GM23338 (cell line): ENCODE measurements around the gene NCR3LG1.

Experiments used
- CREB1 ChIP-seq: fragments of 250-450 bp; sonication (Bioruptor Pico); IDR thresholded peaks from 2 replicates; pipeline ENCODE4 v1.5.0; 2020; ENCODE audit warnings: low read depth, mild to moderate bottlenecking, moderate library complexity
- EZH2 ChIP-seq: fragments of 200-600 bp; sonication (generic); IDR thresholded peaks from one replicate; pipeline ENCODE4 v1.8.0; 2017; ENCODE audit warnings: antibody characterized with exemption, mild to moderate bottlenecking, low read depth; ENCODE audit not compliant: unreplicated experiment
- EZH2phosphoT487 ChIP-seq: fragments of 200-600 bp; sonication (generic); IDR thresholded peaks from one replicate; pipeline ENCODE4 v1.8.1; 2018; ENCODE audit warnings: antibody characterized with exemption; ENCODE audit not compliant: unreplicated experiment
- JUNB ChIP-seq: IDR thresholded peaks from one replicate; pipeline ENCODE4 v1.6.1; 2016; ENCODE audit warnings: antibody characterized with exemption; ENCODE audit not compliant: unreplicated experiment
- NANOG ChIP-seq: IDR thresholded peaks from 2 replicates; pipeline ENCODE4 v1.6.1; 2016; ENCODE audit warnings: antibody characterized with exemption, borderline replicate concordance
- POLR2AphosphoS5 ChIP-seq: IDR thresholded peaks from 2 replicates; pipeline ENCODE4 v1.6.1; 2016; ENCODE audit warnings: antibody characterized with exemption, low read depth
- STAT1 ChIP-seq: IDR thresholded peaks from one replicate; pipeline ENCODE4 v1.6.1; 2016; ENCODE audit warnings: antibody characterized with exemption; ENCODE audit not compliant: unreplicated experiment
- ZNF114 ChIP-seq: fragments of 250-450 bp; sonication (Bioruptor Pico); IDR thresholded peaks from 2 replicates; pipeline ENCODE4 v1.5.0; 2020; ENCODE audit warnings: mild to moderate bottlenecking, moderate library complexity
- ZNF331 ChIP-seq: fragments of 250-450 bp; sonication (Bioruptor Pico); IDR thresholded peaks from 2 replicates; pipeline ENCODE4 v1.5.0; 2020; ENCODE audit warnings: low read depth, mild to moderate bottlenecking, moderate library complexity
- TF ChIP-seq, protein P1 (sequence below), 2 experiments: fragments of 200-600 bp in 1 of 2; sonication (generic) in 1 of 2; conservative IDR thresholded peaks; 2 replicates each; pipeline versions ENCODE4 v1.5.1 to v1.6.1; 2016 to 2017; ENCODE audit warnings: antibody characterized with exemption in 2 of 2, low read depth in 2 of 2, mild to moderate bottlenecking in 2 of 2, moderate library complexity in 1 of 2
- TF ChIP-seq, protein P2 (sequence below): IDR thresholded peaks from one replicate; pipeline ENCODE4 v1.6.1; 2018; ENCODE audit warnings: antibody characterized with exemption; ENCODE audit not compliant: unreplicated experiment
- TF ChIP-seq, protein P3 (sequence below): IDR thresholded peaks from 2 replicates; pipeline ENCODE4 v1.6.1; 2016; ENCODE audit warnings: antibody characterized with exemption
- TF ChIP-seq, protein P4 (sequence below): fragments of 250-450 bp; sonication (Bioruptor Pico); IDR thresholded peaks from 2 replicates; pipeline ENCODE4 v1.5.0; 2020; ENCODE audit warnings: mild to moderate bottlenecking, moderate library complexity

DNA sequence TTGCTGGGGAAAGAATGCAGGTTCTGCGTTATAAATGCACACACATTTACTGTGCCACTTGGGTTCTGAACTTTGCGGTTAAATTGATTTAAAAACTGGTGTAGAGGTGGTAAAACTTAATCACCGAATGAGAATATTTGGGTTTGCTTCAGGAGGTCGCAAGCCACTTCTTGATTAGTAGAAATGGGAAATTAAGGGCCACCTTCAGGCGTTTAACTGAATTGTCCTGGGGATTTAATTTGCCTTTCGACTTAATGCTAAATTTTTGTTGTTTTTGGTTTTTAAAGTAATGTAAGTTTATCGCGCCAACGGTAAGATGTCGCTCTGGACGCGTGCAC lies 459 bp upstream of the NCR3LG1 start:
- TF ChIP-seq, protein P1, sequence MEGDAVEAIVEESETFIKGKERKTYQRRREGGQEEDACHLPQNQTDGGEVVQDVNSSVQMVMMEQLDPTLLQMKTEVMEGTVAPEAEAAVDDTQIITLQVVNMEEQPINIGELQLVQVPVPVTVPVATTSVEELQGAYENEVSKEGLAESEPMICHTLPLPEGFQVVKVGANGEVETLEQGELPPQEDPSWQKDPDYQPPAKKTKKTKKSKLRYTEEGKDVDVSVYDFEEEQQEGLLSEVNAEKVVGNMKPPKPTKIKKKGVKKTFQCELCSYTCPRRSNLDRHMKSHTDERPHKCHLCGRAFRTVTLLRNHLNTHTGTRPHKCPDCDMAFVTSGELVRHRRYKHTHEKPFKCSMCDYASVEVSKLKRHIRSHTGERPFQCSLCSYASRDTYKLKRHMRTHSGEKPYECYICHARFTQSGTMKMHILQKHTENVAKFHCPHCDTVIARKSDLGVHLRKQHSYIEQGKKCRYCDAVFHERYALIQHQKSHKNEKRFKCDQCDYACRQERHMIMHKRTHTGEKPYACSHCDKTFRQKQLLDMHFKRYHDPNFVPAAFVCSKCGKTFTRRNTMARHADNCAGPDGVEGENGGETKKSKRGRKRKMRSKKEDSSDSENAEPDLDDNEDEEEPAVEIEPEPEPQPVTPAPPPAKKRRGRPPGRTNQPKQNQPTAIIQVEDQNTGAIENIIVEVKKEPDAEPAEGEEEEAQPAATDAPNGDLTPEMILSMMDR (conservative IDR thresholded peaks at IDR 0.05; ENCODE audit: low read depth in 2 of 2), result peak in 1 of 2 experiments; percentile 34; a peak in 1 of 4 replicates
- TF ChIP-seq EZH2, result no peak
- TF ChIP-seq JUNB, result no peak
- no peak for TF ChIP-seq POLR2AphosphoS5
- TF ChIP-seq STAT1, result no peak
- TF ChIP-seq, protein P2, sequence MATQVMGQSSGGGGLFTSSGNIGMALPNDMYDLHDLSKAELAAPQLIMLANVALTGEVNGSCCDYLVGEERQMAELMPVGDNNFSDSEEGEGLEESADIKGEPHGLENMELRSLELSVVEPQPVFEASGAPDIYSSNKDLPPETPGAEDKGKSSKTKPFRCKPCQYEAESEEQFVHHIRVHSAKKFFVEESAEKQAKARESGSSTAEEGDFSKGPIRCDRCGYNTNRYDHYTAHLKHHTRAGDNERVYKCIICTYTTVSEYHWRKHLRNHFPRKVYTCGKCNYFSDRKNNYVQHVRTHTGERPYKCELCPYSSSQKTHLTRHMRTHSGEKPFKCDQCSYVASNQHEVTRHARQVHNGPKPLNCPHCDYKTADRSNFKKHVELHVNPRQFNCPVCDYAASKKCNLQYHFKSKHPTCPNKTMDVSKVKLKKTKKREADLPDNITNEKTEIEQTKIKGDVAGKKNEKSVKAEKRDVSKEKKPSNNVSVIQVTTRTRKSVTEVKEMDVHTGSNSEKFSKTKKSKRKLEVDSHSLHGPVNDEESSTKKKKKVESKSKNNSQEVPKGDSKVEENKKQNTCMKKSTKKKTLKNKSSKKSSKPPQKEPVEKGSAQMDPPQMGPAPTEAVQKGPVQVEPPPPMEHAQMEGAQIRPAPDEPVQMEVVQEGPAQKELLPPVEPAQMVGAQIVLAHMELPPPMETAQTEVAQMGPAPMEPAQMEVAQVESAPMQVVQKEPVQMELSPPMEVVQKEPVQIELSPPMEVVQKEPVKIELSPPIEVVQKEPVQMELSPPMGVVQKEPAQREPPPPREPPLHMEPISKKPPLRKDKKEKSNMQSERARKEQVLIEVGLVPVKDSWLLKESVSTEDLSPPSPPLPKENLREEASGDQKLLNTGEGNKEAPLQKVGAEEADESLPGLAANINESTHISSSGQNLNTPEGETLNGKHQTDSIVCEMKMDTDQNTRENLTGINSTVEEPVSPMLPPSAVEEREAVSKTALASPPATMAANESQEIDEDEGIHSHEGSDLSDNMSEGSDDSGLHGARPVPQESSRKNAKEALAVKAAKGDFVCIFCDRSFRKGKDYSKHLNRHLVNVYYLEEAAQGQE, result no peak
- no peak for TF ChIP-seq CREB1
- no peak for TF ChIP-seq EZH2phosphoT487
- no peak for TF ChIP-seq ZNF114 (CRISPR knock-in tag)
- TF ChIP-seq, protein P3, sequence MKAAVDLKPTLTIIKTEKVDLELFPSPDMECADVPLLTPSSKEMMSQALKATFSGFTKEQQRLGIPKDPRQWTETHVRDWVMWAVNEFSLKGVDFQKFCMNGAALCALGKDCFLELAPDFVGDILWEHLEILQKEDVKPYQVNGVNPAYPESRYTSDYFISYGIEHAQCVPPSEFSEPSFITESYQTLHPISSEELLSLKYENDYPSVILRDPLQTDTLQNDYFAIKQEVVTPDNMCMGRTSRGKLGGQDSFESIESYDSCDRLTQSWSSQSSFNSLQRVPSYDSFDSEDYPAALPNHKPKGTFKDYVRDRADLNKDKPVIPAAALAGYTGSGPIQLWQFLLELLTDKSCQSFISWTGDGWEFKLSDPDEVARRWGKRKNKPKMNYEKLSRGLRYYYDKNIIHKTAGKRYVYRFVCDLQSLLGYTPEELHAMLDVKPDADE, result no peak
- no peak for TF ChIP-seq ZNF331
- TF ChIP-seq NANOG, result no peak
- TF ChIP-seq, protein P4, sequence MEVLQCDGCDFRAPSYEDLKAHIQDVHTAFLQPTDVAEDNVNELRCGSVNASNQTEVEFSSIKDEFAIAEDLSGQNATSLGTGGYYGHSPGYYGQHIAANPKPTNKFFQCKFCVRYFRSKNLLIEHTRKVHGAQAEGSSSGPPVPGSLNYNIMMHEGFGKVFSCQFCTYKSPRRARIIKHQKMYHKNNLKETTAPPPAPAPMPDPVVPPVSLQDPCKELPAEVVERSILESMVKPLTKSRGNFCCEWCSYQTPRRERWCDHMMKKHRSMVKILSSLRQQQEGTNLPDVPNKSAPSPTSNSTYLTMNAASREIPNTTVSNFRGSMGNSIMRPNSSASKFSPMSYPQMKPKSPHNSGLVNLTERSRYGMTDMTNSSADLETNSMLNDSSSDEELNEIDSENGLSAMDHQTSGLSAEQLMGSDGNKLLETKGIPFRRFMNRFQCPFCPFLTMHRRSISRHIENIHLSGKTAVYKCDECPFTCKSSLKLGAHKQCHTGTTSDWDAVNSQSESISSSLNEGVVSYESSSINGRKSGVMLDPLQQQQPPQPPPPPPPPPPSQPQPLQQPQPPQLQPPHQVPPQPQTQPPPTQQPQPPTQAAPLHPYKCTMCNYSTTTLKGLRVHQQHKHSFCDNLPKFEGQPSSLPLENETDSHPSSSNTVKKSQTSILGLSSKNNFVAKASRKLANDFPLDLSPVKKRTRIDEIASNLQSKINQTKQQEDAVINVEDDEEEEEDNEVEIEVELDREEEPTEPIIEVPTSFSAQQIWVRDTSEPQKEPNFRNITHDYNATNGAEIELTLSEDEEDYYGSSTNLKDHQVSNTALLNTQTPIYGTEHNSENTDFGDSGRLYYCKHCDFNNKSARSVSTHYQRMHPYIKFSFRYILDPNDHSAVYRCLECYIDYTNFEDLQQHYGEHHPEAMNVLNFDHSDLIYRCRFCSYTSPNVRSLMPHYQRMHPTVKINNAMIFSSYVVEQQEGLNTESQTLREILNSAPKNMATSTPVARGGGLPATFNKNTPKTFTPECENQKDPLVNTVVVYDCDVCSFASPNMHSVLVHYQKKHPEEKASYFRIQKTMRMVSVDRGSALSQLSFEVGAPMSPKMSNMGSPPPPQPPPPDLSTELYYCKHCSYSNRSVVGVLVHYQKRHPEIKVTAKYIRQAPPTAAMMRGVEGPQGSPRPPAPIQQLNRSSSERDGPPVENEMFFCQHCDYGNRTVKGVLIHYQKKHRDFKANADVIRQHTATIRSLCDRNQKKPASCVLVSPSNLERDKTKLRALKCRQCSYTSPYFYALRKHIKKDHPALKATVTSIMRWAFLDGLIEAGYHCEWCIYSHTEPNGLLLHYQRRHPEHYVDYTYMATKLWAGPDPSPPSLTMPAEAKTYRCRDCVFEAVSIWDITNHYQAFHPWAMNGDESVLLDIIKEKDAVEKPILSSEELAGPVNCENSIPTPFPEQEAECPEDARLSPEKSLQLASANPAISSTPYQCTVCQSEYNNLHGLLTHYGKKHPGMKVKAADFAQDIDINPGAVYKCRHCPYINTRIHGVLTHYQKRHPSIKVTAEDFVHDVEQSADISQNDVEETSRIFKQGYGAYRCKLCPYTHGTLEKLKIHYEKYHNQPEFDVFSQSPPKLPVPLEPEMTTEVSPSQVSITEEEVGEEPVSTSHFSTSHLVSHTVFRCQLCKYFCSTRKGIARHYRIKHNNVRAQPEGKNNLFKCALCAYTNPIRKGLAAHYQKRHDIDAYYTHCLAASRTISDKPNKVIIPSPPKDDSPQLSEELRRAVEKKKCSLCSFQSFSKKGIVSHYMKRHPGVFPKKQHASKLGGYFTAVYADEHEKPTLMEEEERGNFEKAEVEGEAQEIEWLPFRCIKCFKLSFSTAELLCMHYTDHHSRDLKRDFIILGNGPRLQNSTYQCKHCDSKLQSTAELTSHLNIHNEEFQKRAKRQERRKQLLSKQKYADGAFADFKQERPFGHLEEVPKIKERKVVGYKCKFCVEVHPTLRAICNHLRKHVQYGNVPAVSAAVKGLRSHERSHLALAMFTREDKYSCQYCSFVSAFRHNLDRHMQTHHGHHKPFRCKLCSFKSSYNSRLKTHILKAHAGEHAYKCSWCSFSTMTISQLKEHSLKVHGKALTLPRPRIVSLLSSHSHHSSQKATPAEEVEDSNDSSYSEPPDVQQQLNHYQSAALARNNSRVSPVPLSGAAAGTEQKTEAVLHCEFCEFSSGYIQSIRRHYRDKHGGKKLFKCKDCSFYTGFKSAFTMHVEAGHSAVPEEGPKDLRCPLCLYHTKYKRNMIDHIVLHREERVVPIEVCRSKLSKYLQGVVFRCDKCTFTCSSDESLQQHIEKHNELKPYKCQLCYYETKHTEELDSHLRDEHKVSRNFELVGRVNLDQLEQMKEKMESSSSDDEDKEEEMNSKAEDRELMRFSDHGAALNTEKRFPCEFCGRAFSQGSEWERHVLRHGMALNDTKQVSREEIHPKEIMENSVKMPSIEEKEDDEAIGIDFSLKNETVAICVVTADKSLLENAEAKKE (CRISPR knock-in tag), result no peak
